HG03378 (cell line): ENCODE results near the gene TLDC2.
"Not testable (repeated sequence)": the region's sequence is repeated elsewhere in the genome, so short reads cannot be mapped to it uniquely, and the experiment has no call there.

Experiments used
- ATAC-seq: cut with Tn5 transposase; IDR thresholded peaks from one replicate; pipeline ENCODE4 v1.9.1; 2021; ENCODE audit warnings: mild to moderate bottlenecking, moderate library complexity; ENCODE audit not compliant: unreplicated experiment

Gene TLDC2

GRCh38 chr20:36875702-36876472 lies at the start of gene TLDC2:
Gene TLDC2, plus strand, starts transcription at chr20:36876138. Its CDS starts 37 bp downstream, at chr20:36876175.
- no peak for ATAC-seq

- no peak for ATAC-seq
Measured at GRCh38 chr20:36826554-36827244, 49.2 kb upstream of the TLDC2 start.

GRCh38 chr20:36827541-36828279 lies 48.2 kb upstream of the TLDC2 start:
- peak; percentile 63 for ATAC-seq

GRCh38 chr20:36830791-36831691 lies 44.9 kb upstream of the TLDC2 start:
- ATAC-seq = no peak

GRCh38 chr20:36832791-36833190 lies 43.1 kb upstream of the TLDC2 start:
- ATAC-seq = no peak

- ATAC-seq = no peak
Measured at GRCh38 chr20:36833275-36834020, 42.5 kb upstream of the TLDC2 start.

GRCh38 chr20:36835025-36835424 lies 40.9 kb upstream of the TLDC2 start:
- ATAC-seq = no peak

GRCh38 chr20:36835453-36836198 lies 40.3 kb upstream of the TLDC2 start:
- ATAC-seq = no peak

- no peak for ATAC-seq
Measured at GRCh38 chr20:36836591-36837269, 39.2 kb upstream of the TLDC2 start.

- ATAC-seq = not testable (repeated sequence)
Measured at GRCh38 chr20:36838376-36838775, 37.6 kb upstream of the TLDC2 start.

- no peak for ATAC-seq
Measured at GRCh38 chr20:36839150-36839549, 36.8 kb upstream of the TLDC2 start.

GRCh38 chr20:36841030-36841429 lies 34.9 kb upstream of the TLDC2 start:
- not testable (repeated sequence) for ATAC-seq

- no peak for ATAC-seq
Measured at GRCh38 chr20:36845288-36845971, 30.5 kb upstream of the TLDC2 start.

- ATAC-seq = no peak
Measured at GRCh38 chr20:36847009-36847709, 28.8 kb upstream of the TLDC2 start.

GRCh38 chr20:36847710-36848040 lies 28.3 kb upstream of the TLDC2 start:
- ATAC-seq = no peak

GRCh38 chr20:36848078-36848660 lies 27.8 kb upstream of the TLDC2 start:
- no peak for ATAC-seq

GRCh38 chr20:36848677-36849076 lies 27.3 kb upstream of the TLDC2 start:
- ATAC-seq = no peak
